Right forelimb (tissue), 1 donor: ENCODE data around the gene PLA2G6.

Experiments
- DNase-seq: peaks from one replicate; pipeline ENCODE4 v3.0.0-alpha.2; 2018

PLA2G6 gene

DNA sequence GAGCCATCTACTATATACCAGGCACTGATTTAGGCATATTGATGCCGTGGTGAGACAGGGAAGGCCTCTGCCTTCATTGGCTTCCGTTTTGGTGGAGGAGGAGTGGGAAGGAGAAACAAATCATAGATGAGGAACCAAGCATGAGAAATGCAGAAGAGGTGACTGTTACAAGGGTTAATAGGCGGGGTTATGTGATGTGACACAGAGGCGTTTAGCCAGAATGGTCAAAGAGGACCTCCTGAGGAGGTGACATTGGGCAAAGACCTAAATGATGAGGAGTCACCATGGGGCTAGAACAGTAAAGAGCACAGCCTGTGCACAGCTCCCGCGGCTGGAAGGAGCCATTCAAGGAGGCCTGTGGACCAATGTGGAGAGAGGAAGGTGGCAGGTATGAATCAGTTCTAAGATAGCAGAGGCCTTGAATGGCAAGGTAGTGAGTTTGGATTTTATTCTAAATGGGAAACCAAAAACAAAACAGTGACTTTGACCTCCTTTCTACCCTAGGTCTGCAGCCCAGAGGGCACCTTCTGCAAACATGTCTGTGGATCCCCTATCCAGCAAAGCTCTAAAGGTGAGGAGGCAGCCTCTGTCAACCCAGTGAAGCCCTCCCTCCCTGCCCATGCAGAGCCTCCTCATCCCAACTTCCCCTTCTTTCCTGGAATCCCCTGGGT, 31.8 kb upstream of the PLA2G6 start:
- no peak for DNase-seq

DNA sequence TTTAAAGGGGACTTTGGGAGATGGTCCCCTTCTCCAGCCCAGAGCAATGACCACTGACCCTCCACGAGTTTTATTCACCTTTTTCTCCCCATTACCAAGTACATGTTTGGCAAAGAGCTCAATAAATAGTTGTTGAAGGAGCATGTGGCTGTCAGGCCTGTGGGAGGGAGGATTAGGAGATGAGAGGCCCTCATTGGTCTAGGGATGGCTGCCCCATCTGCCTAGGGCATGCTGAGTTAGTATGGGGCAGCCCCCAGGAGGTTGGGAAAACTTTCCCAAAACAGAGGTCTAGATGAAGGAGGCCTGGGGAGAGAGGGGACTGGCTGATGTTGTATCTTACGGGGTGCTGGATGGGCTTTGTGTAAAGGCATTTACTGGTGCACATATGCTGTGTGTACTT, 30.8 kb upstream of the PLA2G6 start:
- no peak for DNase-seq

DNA sequence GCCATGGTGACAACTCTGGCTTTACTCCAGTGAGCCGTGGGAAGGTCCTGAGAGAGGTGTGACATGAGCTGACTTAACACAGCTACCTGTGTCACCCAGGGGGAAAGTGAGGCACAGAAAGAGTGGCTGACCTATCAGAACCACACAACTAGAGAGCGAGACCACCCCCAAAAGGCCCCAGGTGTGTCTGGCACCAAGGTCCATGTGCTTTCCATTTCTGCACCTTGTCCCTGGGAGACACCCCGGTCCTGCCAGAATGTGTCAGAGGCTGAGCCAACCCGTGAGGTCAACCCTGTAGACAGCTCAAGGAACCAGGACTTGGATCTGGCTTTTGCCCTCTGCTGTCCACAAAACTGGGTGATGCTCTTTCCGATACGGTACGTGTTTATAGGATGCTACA, 29.9 kb upstream of the PLA2G6 start:
- DNase-seq: no peak

DNA sequence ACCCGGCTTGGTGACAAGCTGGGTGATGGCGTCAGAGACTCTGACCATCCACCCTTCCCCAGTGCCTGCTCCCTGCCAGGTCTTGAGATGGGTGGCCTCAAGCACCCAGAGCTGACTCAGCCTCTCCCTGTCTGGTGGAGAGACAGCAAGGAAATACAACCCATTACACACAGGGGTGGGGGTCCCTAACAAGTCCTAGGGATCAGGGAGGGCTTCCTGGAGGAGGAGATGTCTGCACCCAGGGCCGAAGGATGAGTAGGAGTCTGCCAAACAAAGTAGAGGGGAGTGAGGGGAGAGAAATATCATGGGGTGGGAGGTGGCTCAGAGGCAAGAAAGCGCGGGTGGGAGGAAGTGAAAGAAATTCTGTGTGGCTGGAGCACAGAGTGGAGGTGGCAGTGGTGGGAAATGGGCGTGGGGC, 26.9 kb upstream of the PLA2G6 start:
- no peak for DNase-seq

DNA sequence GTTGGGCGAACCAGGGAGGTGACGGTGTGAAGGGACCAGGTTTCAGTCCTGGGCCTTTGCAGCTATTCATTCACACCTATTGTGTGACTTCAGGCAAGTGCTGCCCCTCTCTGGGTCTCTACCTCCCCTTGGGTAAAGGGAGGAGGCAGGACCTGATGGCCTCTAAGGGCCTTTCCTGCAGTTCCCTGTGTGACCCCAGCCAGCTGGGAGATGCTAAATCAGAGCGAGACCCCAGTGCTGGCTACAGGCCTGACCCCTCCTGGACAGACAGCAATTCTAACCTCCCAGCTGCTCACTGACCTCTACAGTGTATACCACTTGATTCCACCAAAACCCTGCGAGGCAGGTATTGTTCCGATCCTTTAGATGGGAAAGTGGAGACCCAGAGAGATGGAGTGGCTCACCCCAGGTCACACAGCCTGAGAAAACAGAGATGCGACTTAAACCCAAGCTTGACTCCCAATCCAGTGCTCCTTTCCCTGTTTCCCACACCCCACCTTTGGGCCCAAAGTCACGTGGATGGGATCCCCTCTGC, 26.3 kb upstream of the PLA2G6 start:
- DNase-seq: no peak

DNA sequence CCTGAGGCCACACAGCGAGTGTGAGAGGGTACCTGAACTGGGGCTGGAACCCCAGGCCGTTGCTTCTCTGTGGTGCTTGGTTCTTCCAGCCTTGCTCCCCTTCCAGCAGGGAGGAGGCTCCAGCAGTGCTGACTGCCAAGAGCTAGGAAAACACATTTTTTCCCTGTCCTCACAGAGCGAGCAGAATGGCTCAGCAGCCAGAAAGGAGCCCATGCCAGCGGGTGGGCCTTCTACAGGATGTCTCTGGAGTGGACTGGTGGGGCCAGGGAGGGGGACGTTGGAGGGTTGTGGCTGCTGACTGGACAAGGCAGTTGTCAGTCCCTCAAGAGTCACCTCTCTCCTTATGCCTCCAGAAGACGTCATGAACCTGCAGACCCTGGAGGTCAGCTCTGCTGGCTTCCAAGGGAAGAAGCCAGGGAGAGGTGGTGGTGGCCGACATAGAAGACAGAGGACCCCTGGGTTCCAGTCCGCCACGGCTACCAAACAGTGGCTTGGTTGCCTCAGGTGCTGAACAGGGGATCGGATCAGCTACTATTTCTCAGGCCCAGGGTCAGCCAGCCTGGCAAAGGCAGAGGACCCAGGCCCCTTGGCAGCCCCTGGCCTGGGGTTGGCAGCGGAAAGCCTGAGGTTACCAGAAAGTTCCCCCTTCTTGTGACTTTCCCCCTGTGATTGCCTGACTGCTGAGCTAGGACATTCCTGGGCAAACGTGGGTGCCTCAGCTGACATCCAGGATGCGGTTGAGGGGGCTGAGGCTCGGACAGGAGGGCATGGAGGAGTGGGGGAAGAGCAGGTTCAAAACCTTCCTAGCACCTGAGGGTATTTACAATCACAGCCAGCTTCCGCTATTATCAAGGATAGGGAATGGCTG, 23.9 kb upstream of the PLA2G6 start:
- DNase-seq: peak; percentile 92

DNA sequence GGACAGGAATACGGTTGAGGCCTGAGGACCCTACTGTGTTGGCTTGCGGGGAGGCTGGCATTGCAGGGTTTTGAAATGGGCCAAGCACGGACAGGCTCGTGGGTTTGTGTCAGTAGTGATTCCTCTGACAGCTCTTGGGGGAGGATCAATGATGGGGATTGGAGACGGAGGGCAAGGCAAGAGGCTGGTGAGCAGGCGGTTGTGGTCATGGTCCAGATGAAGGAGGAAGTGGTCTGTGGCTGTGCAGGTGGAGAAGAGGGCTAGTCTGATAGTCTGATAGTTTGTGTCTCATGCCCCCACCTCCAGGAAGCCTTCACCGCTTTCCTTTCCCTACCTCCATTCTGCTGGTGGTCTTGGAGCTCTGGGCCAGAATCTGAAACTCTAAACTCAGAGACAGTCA, 23.2 kb upstream of the PLA2G6 start:
- DNase-seq: no peak

DNA sequence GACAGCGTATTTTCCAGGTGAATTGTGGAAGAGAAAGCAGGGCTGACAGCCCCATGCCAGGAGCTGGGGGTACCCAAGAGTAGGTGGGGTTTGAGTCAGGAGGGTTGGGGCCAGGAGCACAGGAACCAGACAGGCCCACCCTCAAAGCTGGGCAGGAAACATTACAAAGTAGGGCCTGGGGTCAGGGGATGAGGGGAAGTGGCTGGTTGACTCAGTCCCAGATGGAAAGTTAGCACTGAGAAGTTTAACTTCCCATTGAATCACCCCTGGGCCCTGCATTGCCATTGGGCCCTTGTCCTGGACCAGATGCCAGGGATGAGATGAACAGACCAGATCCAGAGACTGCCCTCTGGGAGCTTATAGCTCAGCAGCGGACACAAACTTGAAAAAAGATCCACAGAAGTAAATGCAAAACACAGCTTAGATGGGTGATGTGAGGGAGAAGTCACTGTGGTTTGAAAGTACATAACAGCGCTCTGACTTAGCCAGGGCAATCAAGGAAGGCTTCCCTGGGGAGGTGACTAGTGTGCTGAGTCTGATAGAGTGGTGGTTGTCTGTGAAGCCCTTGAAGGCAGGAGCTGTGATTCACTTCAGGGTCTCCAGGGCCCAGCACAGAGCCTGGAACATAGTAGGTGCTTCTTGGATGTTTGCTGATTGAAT, 22.4 kb upstream of the PLA2G6 start:
- DNase-seq: no peak

DNA sequence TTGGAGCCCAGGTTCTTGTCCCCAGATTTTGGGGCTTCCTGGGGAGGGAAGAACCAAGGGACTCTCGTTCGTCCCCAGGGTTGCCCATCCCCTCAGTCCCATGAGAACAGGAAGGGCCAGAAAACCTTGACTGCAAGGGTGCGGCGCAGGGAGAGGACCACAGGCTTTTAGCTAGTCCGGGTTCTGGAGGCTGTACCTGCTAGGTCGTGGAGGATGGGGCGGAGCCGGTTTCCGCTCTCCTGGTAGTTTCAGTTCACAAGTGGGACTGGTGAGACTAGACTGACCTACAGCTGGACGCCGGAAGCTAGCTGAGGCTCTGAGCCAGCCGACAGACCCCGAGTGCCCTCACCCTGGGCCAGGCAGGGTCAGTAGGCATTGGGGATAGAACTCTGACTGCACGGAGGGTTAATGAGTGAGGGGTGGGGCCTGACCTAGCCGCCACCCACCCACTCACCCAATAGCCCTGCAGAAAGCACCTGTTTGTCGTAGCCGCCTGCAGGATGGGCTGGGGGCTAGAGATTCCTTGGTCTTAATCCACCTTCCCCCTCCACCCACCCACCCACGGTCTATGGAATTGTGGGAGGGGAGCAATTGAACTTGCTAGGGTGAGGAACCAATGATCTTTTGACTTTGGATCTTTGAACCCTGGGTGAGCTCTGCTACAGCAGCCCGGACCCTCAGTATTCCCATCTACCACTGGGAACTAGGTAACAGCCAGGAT, 21.6 kb upstream of the PLA2G6 start:
- DNase-seq: no peak

DNA sequence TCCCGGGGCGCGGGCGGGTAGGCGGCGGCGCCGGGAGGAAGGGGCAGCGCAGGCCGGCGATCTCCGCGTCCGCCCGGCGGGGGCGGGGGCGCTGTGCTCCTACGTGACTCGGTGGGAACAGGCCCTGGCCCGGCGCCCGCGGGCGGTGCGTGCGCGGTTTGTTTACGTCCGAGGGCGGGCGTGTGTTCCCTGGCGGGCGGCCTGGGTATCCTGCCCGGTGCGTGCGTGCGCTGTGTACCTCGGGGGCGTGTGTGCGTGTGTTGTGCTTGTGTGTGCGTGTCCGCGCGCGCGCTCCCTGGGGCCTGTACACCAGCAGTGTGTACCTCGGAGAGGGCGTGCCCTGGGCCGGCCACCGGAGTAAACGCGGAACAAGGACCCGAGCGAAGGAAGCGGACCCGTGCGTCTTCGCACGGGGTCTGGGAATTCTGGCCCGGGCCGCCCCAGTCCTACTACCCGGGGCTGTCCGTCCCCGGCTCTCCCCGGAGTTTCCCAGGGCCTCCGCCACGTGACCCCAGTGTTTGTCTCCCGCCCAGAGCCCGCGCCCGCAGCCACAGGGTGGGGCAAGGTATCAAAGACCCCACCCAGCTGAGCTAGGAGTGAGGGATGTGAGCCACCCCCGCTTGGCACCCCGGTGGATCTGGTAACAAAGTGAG, 20.9 kb upstream of the PLA2G6 start:
- peak; percentile 88 for DNase-seq

DNA sequence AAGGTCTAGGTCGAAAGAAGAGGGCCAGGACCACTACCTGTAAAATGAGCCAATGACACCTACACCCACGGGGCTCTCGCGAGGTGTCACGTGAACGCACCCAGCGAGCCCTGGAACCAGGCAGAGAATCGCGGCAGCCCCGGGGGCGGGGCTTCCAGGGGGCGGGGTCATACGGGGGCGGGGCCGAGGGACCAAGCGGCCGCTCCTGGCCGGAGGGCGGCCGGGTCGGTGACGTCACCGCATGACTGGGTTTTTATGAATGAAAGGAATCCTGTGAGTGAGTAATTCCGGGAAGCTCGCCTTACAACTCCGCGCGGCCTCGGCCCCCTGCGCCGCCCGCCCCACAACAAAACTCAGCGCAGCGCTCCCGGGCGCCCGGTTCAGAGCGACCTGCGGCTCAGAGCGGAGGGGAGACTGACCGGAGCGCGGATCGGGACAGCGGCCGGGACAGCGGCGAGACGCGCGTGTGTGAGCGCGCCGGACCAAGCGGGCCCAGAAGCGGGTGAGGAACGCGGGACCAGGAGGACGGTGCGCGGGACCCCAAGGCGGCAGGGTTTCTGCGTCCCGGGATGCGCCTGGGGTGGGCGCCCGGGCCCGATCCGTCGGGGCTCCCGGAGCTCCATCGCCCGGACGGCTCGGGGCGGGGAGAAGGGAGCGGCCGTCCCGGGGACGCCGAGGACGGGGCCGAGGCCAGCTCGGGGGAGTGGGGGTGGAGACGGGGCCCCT, 20.2 kb upstream of the PLA2G6 start, which contains the start of gene MAFF:
MAFF (plus strand) TSS at position 284 of the 726 bp plus-strand sequence. CDS start 11,860 bp downstream, outside the sequence.
- DNase-seq: peak; percentile 95

DNA sequence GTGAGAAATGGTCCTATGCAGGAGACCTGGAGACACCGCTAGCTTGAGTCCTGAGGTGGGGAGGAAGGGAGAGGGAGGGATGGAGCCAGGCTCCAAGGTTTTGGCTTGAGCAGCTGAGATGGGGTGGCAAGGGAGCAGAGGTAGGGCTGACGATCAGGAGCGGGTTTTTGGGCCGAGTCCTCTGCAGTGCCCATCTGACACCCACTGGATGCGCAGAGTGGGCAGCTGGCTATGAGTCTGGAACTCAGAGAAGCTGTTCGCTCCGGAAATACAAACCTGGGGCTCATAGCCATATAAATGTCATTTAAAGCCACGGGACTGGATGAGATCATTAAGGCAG, 19.7 kb upstream of the PLA2G6 start:
- DNase-seq: no peak

DNA sequence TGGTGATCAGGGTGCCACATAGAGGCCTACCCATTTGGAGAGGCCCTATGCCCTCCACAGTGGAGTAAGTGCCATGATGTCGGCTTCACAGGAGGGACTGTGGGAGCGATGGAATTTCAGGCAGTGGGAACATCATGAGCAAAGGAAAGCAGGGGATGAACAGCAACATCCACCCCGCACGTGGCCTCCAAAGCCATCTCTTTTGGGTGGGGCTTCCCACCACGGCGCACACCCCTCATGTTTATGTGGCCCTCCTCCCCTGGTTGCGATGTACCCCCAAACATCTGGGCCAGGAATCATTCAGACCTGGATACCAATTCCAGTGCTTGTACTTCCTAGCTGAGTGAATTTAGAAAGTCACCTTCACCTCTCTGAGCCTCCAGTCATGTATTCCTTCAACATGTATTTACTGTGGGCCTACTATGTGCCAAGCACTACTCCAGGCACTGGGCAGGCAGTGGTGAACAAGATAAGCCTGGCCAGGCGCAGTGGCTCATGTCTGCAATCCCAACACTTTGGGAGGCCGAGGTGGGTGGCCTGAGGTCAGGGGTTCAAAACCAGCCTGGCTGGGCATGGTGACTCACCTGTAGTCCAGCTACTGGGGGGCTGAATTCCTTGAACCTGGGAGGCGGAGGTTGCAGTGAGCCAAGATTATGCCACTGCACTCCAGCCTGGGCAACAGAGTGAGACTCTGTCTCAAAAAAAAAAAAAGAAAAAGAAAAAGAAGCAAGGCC, 18.4 kb upstream of the PLA2G6 start:
- no peak for DNase-seq

DNA sequence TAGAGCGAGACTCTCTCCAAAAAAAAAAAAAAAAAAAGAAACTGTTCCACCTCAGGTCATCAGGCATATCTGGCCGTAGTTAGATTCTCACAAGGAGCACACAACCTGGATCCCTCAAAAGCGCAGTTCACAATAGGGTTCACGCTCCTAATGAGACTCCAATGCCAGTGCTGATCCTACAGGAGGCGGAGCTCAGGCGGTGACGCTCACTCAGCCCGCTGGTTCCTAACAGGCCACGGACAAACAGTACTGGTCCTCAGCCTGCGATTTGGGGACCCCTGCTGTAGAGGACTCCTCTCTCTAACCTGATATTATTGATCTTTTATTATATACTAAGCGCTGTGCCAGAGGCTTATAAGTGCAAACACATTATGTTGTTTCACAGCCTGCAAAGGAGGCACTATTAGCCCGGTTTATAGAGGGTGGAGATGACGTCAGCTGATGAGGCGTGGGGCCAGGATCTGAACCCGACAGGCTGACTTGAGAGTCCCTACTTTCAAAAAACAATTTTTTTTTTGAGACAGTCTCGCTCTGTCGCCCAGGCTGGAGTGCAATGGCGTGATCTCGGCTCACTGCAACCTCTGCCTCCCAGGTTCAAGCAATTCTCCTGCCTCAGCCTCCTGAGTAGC, 15.3 kb upstream of the PLA2G6 start:
- no peak for DNase-seq

DNA sequence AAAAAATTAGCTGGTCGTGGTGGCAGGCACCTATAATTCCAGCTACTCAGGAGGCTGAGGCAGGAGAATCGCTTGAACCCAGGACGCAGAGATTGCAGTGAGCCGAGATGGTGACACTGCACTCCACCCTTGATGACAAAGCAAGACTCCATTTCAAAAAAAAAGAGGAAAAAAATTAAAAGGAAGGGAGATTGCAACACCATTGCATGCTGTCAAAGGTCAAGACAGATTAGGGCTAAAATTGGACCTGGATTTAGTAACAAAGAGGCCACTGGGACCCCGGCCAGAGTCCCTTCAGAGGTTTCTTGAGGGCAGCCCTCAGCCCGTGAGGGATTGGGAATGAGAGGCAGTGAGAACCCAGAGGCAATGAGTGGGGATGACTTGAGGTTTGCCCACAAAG, 11.9 kb upstream of the PLA2G6 start:
- no peak for DNase-seq

DNA sequence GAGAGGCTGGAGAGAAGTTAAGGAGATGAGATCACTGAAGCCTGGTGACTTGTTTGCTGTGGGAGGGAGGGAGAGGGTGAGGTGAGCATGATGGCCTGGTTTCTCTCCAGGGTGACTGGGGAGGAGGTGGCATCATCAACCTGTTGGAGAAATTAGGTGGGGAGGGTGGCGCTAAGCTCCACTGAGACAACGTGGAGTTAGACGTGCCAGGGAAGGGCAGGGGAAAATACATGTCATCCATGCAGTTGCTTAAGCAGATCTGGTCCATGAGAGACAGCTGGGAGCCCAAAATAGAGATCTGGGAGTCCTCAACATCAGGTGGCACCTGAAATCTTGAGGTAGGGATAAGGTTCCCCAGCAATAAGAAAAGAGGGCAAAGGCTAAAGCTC, 10.8 kb upstream of the PLA2G6 start:
- no peak for DNase-seq

DNA sequence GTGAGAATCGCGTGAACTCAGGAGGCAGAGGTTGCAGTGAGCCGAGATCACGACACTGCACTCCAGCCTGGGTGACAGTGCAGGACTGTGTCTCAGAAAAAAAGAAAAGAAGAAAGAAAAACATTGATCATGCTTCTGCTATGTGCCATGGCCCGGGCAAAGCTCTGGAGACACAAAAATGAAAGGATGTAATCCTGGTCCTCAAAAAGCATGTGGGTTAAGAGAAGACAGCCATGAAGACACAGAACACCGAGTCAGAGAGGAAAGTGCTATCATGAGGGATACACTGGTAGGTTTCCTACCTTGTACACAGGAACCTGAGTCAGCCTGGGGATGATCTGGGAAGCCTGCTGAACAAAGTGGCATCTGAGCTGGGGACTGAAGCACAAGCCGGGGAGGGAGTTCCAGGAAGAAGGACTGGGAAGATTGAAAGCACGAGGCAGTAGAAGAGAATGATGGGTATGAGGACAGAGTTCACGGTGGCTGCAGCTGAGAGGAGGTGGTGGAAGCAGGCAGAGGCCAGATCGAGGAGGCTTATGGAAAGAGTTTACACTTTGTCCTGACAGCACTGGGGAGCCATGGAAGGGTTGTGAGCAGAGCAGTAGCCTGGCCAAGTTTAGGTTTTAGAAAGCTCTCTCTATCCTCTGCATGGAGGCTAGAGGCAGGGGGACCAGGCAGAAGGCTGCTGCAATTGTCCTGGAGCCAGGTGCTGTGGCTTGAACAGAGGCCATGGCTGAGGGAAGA, 10.3 kb upstream of the PLA2G6 start:
- DNase-seq: no peak

DNA sequence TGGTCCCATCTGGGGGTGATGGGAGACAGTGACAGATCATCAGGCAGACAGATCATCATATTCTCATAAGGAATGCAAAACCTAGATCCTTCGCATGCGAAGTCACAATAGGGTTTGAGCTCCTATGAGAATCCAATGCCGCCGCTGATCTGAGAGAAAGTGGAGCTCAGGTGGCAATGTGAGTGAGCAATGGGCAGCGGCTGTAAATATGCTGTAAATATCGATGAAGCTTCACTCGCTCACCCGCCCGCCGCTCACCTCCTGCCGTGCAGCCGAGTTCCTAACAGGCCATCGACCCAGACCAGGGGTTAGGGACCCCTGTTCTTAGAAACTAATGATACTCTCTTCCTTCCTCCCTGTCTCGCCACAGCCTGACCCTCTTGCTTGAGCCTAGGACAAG, 9.4 kb upstream of the PLA2G6 start:
- DNase-seq: no peak

DNA sequence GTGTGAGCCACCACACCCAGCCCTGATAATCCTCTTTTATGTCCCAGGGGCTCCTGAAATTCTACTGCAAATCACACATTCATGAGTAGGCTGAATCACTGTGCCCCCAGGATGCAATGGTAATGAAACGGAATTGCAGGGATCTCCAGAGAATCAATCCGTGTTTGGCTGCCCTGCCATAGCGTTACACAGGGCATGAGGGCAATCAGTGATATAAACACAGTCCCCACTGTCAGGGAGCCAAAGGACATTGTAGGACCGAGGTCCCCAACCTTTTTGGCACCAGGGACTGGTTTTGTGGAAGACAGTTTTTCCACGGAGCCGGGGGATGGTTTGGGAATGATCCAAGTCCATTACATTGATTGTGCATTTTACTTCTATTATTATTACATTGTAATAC, 9.0 kb upstream of the PLA2G6 start:
- DNase-seq: no peak

DNA sequence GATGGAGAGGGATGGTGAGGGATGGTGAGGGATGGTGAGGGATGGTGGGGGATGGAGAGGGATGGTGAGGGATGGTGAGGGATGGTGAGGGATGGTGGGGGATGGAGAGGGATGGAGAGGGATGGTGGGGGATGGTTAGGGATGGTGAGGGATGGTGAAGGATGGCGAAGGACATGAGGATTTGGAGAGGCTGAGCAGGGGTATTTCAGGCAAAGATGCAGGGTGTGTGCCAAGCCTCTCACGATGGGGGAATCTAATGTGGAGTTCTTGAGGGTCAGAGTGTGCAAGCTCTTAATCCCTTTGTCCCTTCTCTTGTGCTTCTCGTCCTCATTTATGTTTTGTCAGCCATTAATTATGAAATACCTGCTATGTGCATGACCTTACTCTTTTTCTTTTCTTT, 7.5 kb upstream of the PLA2G6 start:
- DNase-seq: no peak
